ENCODE data around the gene GMIP.

The GMIP gene

DNA sequence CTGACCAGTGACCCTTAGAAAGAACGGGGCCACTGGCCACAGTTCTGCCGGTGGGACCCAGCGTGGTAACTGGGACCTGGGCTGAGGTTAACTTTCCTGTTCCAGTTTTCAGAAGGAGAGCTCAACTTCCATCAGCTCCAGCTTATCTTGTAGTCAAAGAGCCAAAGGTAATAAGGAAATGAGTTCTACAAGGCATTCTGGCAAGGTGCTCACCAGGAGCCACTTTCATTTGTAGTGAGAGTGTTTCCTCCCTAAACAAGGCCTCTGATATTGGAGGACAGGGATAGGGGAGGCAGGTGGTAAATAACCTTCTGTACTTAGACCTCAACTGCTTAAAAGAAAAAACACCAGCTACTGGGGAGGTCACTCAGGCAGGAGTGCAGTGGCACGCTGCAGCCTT, 63.0 kb downstream of the GMIP start:
- H3K79me2 ChIP-seq (ENCODE audit: insufficient read depth, low read length): no peaks in the 10 kb centered on the region
- H3K4me3 ChIP-seq (ENCODE audit: low read depth in 1 of 2, low read length in 2 of 2): no peak overlapping the region
- H3K9ac ChIP-seq (ENCODE audit: low read depth, low read length): no peak overlapping the region
- TF ChIP-seq, protein P1, sequence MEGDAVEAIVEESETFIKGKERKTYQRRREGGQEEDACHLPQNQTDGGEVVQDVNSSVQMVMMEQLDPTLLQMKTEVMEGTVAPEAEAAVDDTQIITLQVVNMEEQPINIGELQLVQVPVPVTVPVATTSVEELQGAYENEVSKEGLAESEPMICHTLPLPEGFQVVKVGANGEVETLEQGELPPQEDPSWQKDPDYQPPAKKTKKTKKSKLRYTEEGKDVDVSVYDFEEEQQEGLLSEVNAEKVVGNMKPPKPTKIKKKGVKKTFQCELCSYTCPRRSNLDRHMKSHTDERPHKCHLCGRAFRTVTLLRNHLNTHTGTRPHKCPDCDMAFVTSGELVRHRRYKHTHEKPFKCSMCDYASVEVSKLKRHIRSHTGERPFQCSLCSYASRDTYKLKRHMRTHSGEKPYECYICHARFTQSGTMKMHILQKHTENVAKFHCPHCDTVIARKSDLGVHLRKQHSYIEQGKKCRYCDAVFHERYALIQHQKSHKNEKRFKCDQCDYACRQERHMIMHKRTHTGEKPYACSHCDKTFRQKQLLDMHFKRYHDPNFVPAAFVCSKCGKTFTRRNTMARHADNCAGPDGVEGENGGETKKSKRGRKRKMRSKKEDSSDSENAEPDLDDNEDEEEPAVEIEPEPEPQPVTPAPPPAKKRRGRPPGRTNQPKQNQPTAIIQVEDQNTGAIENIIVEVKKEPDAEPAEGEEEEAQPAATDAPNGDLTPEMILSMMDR (IDR thresholded peaks at IDR 0.05; ENCODE audit: borderline replicate concordance, extremely low read depth, low read length, poor library complexity, severe bottlenecking): no peak
- no peak for TF ChIP-seq EZH2 (IDR thresholded peaks at IDR 0.05; ENCODE audit: borderline replicate concordance, low read depth, low read length, severe bottlenecking)
- no peaks in the 10 kb centered on the region for H3K36me3 ChIP-seq (ENCODE audit: insufficient read depth, low read length)
- ATAC-seq (ENCODE audit: insufficient read depth, low read depth) (no peak), DNase-seq (no peak)
- no peak overlapping the region for H3K4me2 ChIP-seq (ENCODE audit: insufficient read depth, low read length)
- no peaks in the 10 kb centered on the region for H3K9me3 ChIP-seq (ENCODE audit: insufficient read depth, low read length, severe bottlenecking)
- no peaks in the 10 kb centered on the region for H4K20me1 ChIP-seq (ENCODE audit: insufficient read depth, low read length)
- no peak overlapping the region for H3K27ac ChIP-seq (ENCODE audit: low read length)
- no peaks in the 10 kb centered on the region for H3K4me1 ChIP-seq (ENCODE audit: insufficient read depth, low read length)
- no peak overlapping the region for H2AFZ ChIP-seq (ENCODE audit: low read depth, low read length)
- no peaks in the 10 kb centered on the region for H3K27me3 ChIP-seq (ENCODE audit: insufficient read depth, low read length, poor library complexity)

DNA sequence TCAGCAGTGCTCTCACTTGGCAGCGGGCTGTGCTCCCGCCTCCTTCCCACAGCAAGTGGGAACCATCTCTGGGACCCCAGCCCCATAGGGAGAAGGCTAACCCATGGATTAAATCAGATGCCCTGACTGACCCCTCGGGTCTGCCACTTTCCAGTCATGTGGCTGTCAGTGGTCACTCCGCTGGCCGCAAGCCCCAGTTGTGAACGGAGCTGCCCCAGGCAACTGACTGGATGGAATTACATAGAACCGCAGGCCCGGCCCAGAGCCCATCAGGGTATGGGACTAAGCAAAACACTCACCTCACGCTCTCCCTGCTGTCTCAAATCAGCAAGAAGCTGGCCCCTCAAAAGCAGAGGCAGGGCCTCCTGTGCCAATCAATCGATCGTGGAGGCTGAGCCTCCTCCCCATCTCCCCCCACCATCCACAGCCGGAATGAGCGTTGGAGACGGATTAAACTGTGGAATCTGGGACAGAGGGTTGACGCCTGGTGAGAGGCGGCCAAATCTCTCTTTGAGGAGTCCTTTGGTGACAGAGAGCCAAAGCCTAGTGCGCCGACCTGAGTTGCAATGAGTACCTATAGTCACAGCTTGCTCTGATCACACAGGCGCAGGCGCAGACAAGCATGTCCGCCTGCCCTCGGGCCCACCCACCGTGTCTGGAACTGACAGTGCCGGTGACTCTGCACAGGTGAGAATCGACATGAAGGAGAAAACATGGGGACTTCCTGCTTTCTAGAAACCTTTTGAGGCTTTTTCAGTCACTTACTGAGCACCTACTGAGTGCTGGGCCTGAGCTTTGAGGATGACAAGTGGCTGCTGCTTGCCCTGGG, 63.7 kb downstream of the GMIP start:
- Histone ChIP-seq H3K27me3 (ENCODE audit: insufficient read depth, low read length, poor library complexity) (no peaks in the 10 kb centered on the region), H3K79me2 (ENCODE audit: insufficient read depth, low read length) (no peaks in the 10 kb centered on the region), H3K9ac (ENCODE audit: low read depth, low read length) (no peak overlapping the region), H4K20me1 (ENCODE audit: insufficient read depth, low read length) (no peaks in the 10 kb centered on the region), H3K4me2 (ENCODE audit: insufficient read depth, low read length) (no peak overlapping the region), H3K36me3 (ENCODE audit: insufficient read depth, low read length) (no peaks in the 10 kb centered on the region), H3K27ac (ENCODE audit: low read length) (no peak overlapping the region), H3K4me3 (ENCODE audit: low read depth in 1 of 2, low read length in 2 of 2) (no peak overlapping the region), H3K4me1 (ENCODE audit: insufficient read depth, low read length) (no peaks in the 10 kb centered on the region), H3K9me3 (ENCODE audit: insufficient read depth, low read length, severe bottlenecking) (no peaks in the 10 kb centered on the region), H2AFZ (ENCODE audit: low read depth, low read length) (no peak overlapping the region)
- ATAC-seq (ENCODE audit: insufficient read depth, low read depth) (no peak), DNase-seq (no peak)
- TF ChIP-seq, protein P1 (IDR thresholded peaks at IDR 0.05; ENCODE audit: borderline replicate concordance, extremely low read depth, low read length, poor library complexity, severe bottlenecking): no peak
- no peak for TF ChIP-seq EZH2 (IDR thresholded peaks at IDR 0.05; ENCODE audit: borderline replicate concordance, low read depth, low read length, severe bottlenecking)
